Prostate gland (tissue), 2 donors: ENCODE results near the gene LRGUK. TPM values are rescaled to one million over a fixed set of nuclear protein-coding genes. Genes with fewer than 3 reads are reported as not detected.

ENCODE experiments used
- DNase-seq: peaks from one replicate; pipeline ENCODE4 v3.0.0-alpha.2; 2019; ENCODE audit warnings: low spot score
- H3K27ac ChIP-seq, 2 donors: fragments of 200-600 bp; sonication (generic); 2 replicates each; pipeline ENCODE4 v1.5.1; 2017 to 2019
- H3K27me3 ChIP-seq: fragments of 200-600 bp; sonication (generic); replicated peaks from 2 replicates; pipeline ENCODE4 v1.5.1; 2019; ENCODE audit not compliant: insufficient read depth
- H3K36me3 ChIP-seq, 2 donors: fragments of 200-600 bp; sonication (generic); 1 replicate in 1 of 2; 2 replicates in 1 of 2; pipeline versions ENCODE4 v1.5.1 to v1.8.1; 2017 to 2019
- H3K4me1 ChIP-seq: fragments of 200-600 bp; sonication (generic); replicated peaks from 2 replicates; pipeline ENCODE4 v1.5.1; 2019
- H3K4me3 ChIP-seq, 2 donors: fragments of 200-600 bp; sonication (generic); 2 replicates each; pipeline ENCODE4 v1.5.1; 2017 to 2019
- H3K9me3 ChIP-seq: fragments of 200-600 bp; sonication (generic); 2 replicates; pipeline ENCODE4 v1.5.1; 2017
- POLR2A ChIP-seq: fragments of 450-650 bp; IDR thresholded peaks from one replicate; pipeline ENCODE4 v1.6.1; 2016; ENCODE audit warnings: antibody characterized with exemption, mild to moderate bottlenecking
- POLR2AphosphoS5 ChIP-seq: sonication (generic); formaldehyde crosslinking; IDR thresholded peaks from one replicate; pipeline ENCODE4 v1.6.1; 2017; ENCODE audit warnings: antibody characterized with exemption
- WGBS: methylation state at CpG from one replicate; pipeline ENCODE4 v1.1.5; 2018; 5-methylcytosine and 5-hydroxymethylcytosine counted together
- intact Hi-C: fragments of 100-400 bp; cut with DNase I; formaldehyde crosslinking; loops from one replicate; pipeline ENCODE4 v1.14.2; 2022
- total RNA-seq, 2 donors: library from RNA; depleted of rRNA; stranded (reverse); fragments of >200 nt; gene quantifications; one replicate each; pipeline ENCODE4 v1.1.0, GENCODE V29; 2016
- TF ChIP-seq, protein P1 (sequence below), 4 experiments: fragments of 200-600 bp in 2 of 4; fragments of 450-650 bp in 2 of 4; sonication (generic) in 2 of 4; IDR thresholded peaks; 1 replicate in 3 of 4; 2 replicates in 1 of 4; pipeline ENCODE4 v1.5.1; 2016 to 2019; ENCODE audit warnings: antibody characterized with exemption in 4 of 4, mild to moderate bottlenecking in 2 of 4, moderate library complexity in 2 of 4

The LRGUK gene
- total RNA-seq, 2 donors from 2014 or later: 1.3 to 4.9 TPM

DNA sequence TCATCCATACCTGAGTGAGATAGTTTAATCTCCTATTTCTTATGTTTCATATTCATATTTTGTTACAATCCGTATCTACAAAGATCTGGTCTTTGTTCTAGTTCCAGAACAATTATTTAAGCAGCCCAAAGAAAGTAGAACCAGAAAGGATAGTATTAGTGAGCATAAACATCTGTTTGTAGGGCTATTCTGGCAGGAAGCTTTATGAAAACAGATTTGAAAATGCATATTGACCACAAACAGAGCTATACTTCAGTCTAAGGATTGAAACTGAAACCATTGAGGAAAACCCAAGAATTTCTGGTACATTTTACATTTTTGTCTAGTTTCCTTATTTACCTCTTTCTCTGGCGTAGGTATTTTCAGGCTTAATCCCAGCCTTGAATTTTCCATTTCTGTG is 28.1 kb downstream of the LRGUK start:
- Histone ChIP-seq H3K36me3 (no peaks in the 10 kb centered on the region), H3K9me3 (no peaks in the 10 kb centered on the region), H3K27ac (no peak overlapping the region), H3K27me3 (no peaks in the 10 kb centered on the region), H3K4me3 (no peak overlapping the region), H3K4me1 (no peaks in the 10 kb centered on the region)
- no peak for TF ChIP-seq POLR2A
- TF ChIP-seq POLR2AphosphoS5: no peak
- TF ChIP-seq, protein P1, sequence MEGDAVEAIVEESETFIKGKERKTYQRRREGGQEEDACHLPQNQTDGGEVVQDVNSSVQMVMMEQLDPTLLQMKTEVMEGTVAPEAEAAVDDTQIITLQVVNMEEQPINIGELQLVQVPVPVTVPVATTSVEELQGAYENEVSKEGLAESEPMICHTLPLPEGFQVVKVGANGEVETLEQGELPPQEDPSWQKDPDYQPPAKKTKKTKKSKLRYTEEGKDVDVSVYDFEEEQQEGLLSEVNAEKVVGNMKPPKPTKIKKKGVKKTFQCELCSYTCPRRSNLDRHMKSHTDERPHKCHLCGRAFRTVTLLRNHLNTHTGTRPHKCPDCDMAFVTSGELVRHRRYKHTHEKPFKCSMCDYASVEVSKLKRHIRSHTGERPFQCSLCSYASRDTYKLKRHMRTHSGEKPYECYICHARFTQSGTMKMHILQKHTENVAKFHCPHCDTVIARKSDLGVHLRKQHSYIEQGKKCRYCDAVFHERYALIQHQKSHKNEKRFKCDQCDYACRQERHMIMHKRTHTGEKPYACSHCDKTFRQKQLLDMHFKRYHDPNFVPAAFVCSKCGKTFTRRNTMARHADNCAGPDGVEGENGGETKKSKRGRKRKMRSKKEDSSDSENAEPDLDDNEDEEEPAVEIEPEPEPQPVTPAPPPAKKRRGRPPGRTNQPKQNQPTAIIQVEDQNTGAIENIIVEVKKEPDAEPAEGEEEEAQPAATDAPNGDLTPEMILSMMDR (IDR thresholded peaks at IDR 0.05): no peak
- WGBS: 80% methylated on average over 2 of the region's 2 CpGs
- no peak for DNase-seq
- intact Hi-C loops: no loop called here

DNA sequence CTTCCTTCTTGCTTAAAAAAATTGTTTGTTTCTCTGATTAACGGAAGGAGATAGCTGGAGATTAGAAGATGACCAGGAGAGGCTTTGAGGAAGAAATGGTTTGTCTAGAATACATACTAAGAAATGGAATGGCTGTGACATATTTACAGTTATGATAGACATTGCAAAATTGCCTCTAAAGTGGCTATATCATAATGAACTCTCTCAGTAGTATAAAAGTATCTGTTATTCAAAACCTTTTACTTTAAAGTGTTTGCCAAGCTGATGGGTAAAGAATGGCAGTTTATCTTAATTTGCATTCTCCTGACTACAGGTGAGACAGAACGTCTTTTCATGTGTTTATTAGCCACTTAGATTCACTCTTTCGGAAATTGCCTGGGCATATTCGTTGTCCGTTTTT is 28.7 kb downstream of the LRGUK start:
- no peak overlapping the region for H3K27ac ChIP-seq
- H3K4me1 ChIP-seq: no peaks in the 10 kb centered on the region
- TF ChIP-seq POLR2AphosphoS5: no peak
- TF ChIP-seq, protein P1 (IDR thresholded peaks at IDR 0.05): no peak
- TF ChIP-seq POLR2A: no peak
- H3K27me3 ChIP-seq: no peaks in the 10 kb centered on the region
- WGBS: 70% methylated on average over 5 of the region's 5 CpGs
- no peak overlapping the region for H3K4me3 ChIP-seq
- H3K36me3 ChIP-seq: no peaks in the 10 kb centered on the region
- intact Hi-C loops: no loop called here
- DNase-seq: no peak
- H3K9me3 ChIP-seq: no peaks in the 10 kb centered on the region

DNA sequence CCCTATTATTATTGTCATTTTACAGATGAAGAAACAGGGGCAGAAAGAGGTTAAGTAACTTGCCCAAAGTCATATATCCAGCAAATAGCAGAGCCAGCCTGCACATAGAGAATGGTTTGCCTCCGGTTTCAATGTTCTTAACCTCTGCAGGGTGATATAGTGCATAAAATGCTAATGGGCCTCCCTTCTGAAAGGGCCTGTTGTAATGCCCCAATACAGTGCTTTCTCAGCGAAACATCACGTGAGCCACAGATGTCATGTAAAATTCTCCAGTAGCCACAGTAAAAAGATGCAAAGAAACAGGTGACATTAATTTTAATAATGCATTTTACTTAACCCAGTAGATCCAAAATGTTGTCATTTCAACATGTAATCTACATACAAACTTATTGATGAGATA is 38.1 kb downstream of the LRGUK start:
- WGBS: 87% methylated on average over 3 of the region's 3 CpGs
- intact Hi-C loops: no loop called here
- H3K27me3 ChIP-seq: no peaks in the 10 kb centered on the region

GRCh38 chr7:134167250-134167649 is 40.1 kb downstream of the LRGUK start:
- H3K4me1 ChIP-seq: no peaks in the 10 kb centered on the region
- H3K27me3 ChIP-seq: no peaks in the 10 kb centered on the region
- H3K9me3 ChIP-seq: no peaks in the 10 kb centered on the region
- H3K4me3 ChIP-seq: no peak overlapping the region
- TF ChIP-seq, protein P1 (IDR thresholded peaks at IDR 0.05): no peak
- no peak for TF ChIP-seq POLR2A
- TF ChIP-seq POLR2AphosphoS5: no peak
- H3K27ac ChIP-seq: no peak overlapping the region
- DNase-seq: no peak
- WGBS: 88% methylated on average over 5 of the region's 5 CpGs
- intact Hi-C loops: no loop called here
- H3K36me3 ChIP-seq: no peaks in the 10 kb centered on the region

More for the DNA sequence above, 38.1 kb downstream of the LRGUK start:
- DNase-seq: no peak
- Histone ChIP-seq H3K9me3 (no peaks in the 10 kb centered on the region), H3K4me1 (no peaks in the 10 kb centered on the region), H3K27ac (no peak overlapping the region), H3K4me3 (no peak overlapping the region), H3K36me3 (no peaks in the 10 kb centered on the region)
- TF ChIP-seq POLR2AphosphoS5 (no peak), POLR2A (no peak)
- TF ChIP-seq, protein P1 (IDR thresholded peaks at IDR 0.05): no peak

- intact Hi-C loops: no loop called here
- DNase-seq: no peak
- H3K27ac ChIP-seq: no peak overlapping the region
- TF ChIP-seq POLR2AphosphoS5 (no peak), POLR2A (no peak)
- TF ChIP-seq, protein P1 (IDR thresholded peaks at IDR 0.05): no peak
- no peaks in the 10 kb centered on the region for H3K36me3 ChIP-seq
- H3K9me3 ChIP-seq: no peaks in the 10 kb centered on the region
- no peak overlapping the region for H3K4me3 ChIP-seq
- WGBS: 92% methylated on average over 1 of the region's 1 CpG
- H3K4me1 ChIP-seq: no peaks in the 10 kb centered on the region
- H3K27me3 ChIP-seq: no peaks in the 10 kb centered on the region
Observed at GRCh38 chr7:134167841-134168240, 40.7 kb downstream of the LRGUK start.
